Fibroblast of upper back skin (primary cell): Measurements from ENCODE around the gene PLVAP.
"Not testable (repeated sequence)": the region's sequence is repeated elsewhere in the genome, so short reads cannot be mapped to it uniquely, and the experiment has no call there.

Source experiments
- DNase-seq: peaks from one replicate; pipeline ENCODE4 v3.0.0-alpha.2; 2013

Gene PLVAP

GRCh38 chr19:17401628-17402027 lies 24.5 kb upstream of the PLVAP start:
- DNase-seq, result no peak

GRCh38 chr19:17398902-17399527 lies 21.9 kb upstream of the PLVAP start:
- no peak for DNase-seq

- DNase-seq, result peak; percentile 51
Observed at GRCh38 chr19:17394891-17395415, 17.8 kb upstream of the PLVAP start.

- no peak for DNase-seq
Observed at GRCh38 chr19:17393914-17394313, 16.8 kb upstream of the PLVAP start, which contains the start of gene CCDC194. Gene CCDC194, minus strand, starts transcription at chr19:17394196. Its CDS starts 38 bp downstream, at chr19:17394158.

- DNase-seq, result no peak
Observed at GRCh38 chr19:17393002-17393401, 15.9 kb upstream of the PLVAP start.

- no peak for DNase-seq
Observed at GRCh38 chr19:17391371-17392151, 14.4 kb upstream of the PLVAP start.

- peak; percentile 90 for DNase-seq
Observed at GRCh38 chr19:17390665-17391370, 13.7 kb upstream of the PLVAP start.

GRCh38 chr19:17389957-17390664 lies 13.0 kb upstream of the PLVAP start:
- no peak for DNase-seq

GRCh38 chr19:17389288-17389687 lies 12.1 kb upstream of the PLVAP start:
- no peak for DNase-seq

GRCh38 chr19:17385878-17386611 lies 8.9 kb upstream of the PLVAP start:
- DNase-seq, result peak; percentile 54

GRCh38 chr19:17380426-17381138 lies 3.4 kb upstream of the PLVAP start:
- no peak for DNase-seq

GRCh38 chr19:17379221-17379631 lies 2.1 kb upstream of the PLVAP start:
- DNase-seq, result no peak

GRCh38 chr19:17378271-17378670 lies 1.1 kb upstream of the PLVAP start:
- DNase-seq, result no peak

GRCh38 chr19:17370026-17370587 lies 7.0 kb downstream of the PLVAP start:
- DNase-seq, result peak; percentile 77

- DNase-seq, result no peak
Observed at GRCh38 chr19:17365361-17365760, 11.8 kb downstream of the PLVAP start.

- not testable (repeated sequence) for DNase-seq
Observed at GRCh38 chr19:17363852-17364605, 13.1 kb downstream of the PLVAP start.

GRCh38 chr19:17359905-17360800 lies 17.0 kb downstream of the PLVAP start:
- DNase-seq, result no peak

- DNase-seq, result no peak
Observed at GRCh38 chr19:17358395-17358794, 18.7 kb downstream of the PLVAP start.

GRCh38 chr19:17357724-17358123 lies 19.4 kb downstream of the PLVAP start:
- no peak for DNase-seq
